AG04450 (cell line): ENCODE data around the gene NAXD. TPM values are rescaled to one million over a fixed set of nuclear protein-coding genes. Genes with fewer than 3 reads are reported as not detected.

Source experiments
- CTCF ChIA-PET: fragments of 300-600, 350-600 bp; formaldehyde crosslinking; extraction: SDS; loops from one replicate; lab custom pipeline; 2022; ENCODE audit warnings: antibody characterized with exemption, inconsistent platforms; lab: Charles Lee
- POLR2A ChIA-PET: fragments of 350-600 bp; formaldehyde crosslinking; extraction: SDS; loops from one replicate; lab custom pipeline; 2021; ENCODE audit warnings: antibody characterized with exemption, inconsistent platforms; lab: Yijun Ruan, JAX
- DNase-seq: peaks from one replicate; pipeline ENCODE4 v3.0.0-alpha.2; 2011; ENCODE audit warnings: low read depth, low spot score
- H3K27ac ChIP-seq: one replicate; pipeline ENCODE4 v1.5.1; 2012; ENCODE audit warnings: low read depth, low read length, control low read depth
- H3K27me3 ChIP-seq: one replicate; pipeline ENCODE4 v1.6.0; 2012; ENCODE audit warnings: low read length; ENCODE audit not compliant: control insufficient read depth, insufficient read depth
- H3K4me3 ChIP-seq: 2 replicates; pipeline ENCODE4 v1.5.1; 2011; ENCODE audit warnings: mild to moderate bottlenecking, low read depth, low read length, control low read depth
- H3K9me3 ChIP-seq: 2 replicates; pipeline ENCODE4 v1.5.1; 2012; ENCODE audit warnings: low read length; ENCODE audit not compliant: control insufficient read depth, insufficient read depth
- CTCF ChIP-seq: IDR thresholded peaks from 2 replicates; pipeline ENCODE4 v1.5.1; 2011; ENCODE audit warnings: low read depth, low read length, control low read depth, inconsistent platforms
- polyA plus RNA-seq: library from polyadenylated mRNA; depleted of rRNA; stranded (reverse); fragments of >200 nt; gene quantifications from 2 replicates; pipeline ENCODE4 v1.2.3, GENCODE V29; 2011

NAXD gene
- polyA plus RNA-seq, 1 experiment: 35.0 TPM

GRCh38 chr13:110637275-110637674, 21.9 kb downstream of the NAXD start:
- H3K27ac ChIP-seq: no peak overlapping the region
- H3K9me3 ChIP-seq: peaks cover 3% of the 10 kb centered on the region; the same call in 1 of the 2 replicates
- no peak overlapping the region for H3K4me3 ChIP-seq
- POLR2A ChIA-PET: no interaction called here
- CTCF ChIA-PET: no interaction called here
- TF ChIP-seq CTCF: no peak
- no peaks in the 10 kb centered on the region for H3K27me3 ChIP-seq
- DNase-seq: no peak

- H3K4me3 ChIP-seq: no peak overlapping the region
- H3K27me3 ChIP-seq: no peaks in the 10 kb centered on the region
- DNase-seq: no peak
- no peak for TF ChIP-seq CTCF
- POLR2A ChIA-PET: no interaction called here
- peaks cover 3% of the 10 kb centered on the region; the same call in 1 of the 2 replicates for H3K9me3 ChIP-seq
- H3K27ac ChIP-seq: no peak overlapping the region
- CTCF ChIA-PET: no interaction called here
Observed at GRCh38 chr13:110637747-110638146, 22.4 kb downstream of the NAXD start.

GRCh38 chr13:110638257-110638656, 22.9 kb downstream of the NAXD start:
- peaks cover 3% of the 10 kb centered on the region; the same call in 1 of the 2 replicates for H3K9me3 ChIP-seq
- ChIA-PET CTCF (no interaction called here), POLR2A (no interaction called here)
- no peak for DNase-seq
- no peak for TF ChIP-seq CTCF
- H3K27ac ChIP-seq: no peak overlapping the region
- H3K27me3 ChIP-seq: no peaks in the 10 kb centered on the region
- H3K4me3 ChIP-seq: no peak overlapping the region

- Histone ChIP-seq H3K9me3 (peaks cover 3% of the 10 kb centered on the region; the same call in 1 of the 2 replicates), H3K27me3 (no peaks in the 10 kb centered on the region), H3K27ac (no peak overlapping the region), H3K4me3 (no peak overlapping the region)
- DNase-seq: no peak
- ChIA-PET CTCF (no interaction called here), POLR2A (interaction anchor here (0.5 kb wide), 1 partner anchor 39 kb away, joined by 3 read pairs; no protein-coding TSS in a partner anchor)
- no peak for TF ChIP-seq CTCF
Observed at GRCh38 chr13:110638814-110639806, 23.8 kb downstream of the NAXD start.

- Histone ChIP-seq H3K27me3 (no peaks in the 10 kb centered on the region), H3K27ac (no peak overlapping the region), H3K4me3 (no peak overlapping the region), H3K9me3 (no peaks in the 10 kb centered on the region)
- TF ChIP-seq CTCF: no peak
- DNase-seq: no peak
- ChIA-PET POLR2A (interaction anchor here (0.5 to 0.6 kb wide), 2 partner anchors 25 to 40 kb away, joined by 3 read pairs; partner anchors contain the start of gene NAXD), CTCF (no interaction called here)
Observed at GRCh38 chr13:110639935-110640334, 24.6 kb downstream of the NAXD start.
